Lower leg skin (tissue), 4 donors: ENCODE measurements around the gene ZNF33A. TPM values are rescaled to one million over a fixed set of nuclear protein-coding genes. Genes with fewer than 3 reads are reported as not detected.

Experiments used
- DNase-seq, 2 donors: peaks; one replicate each; pipeline ENCODE4 v3.0.0-alpha.2; 2019; ENCODE audit warnings: low spot score in 2 of 2
- H3K4me3 ChIP-seq: fragments of 200-600 bp; sonication (generic); 2 replicates; pipeline ENCODE4 v1.5.1; 2017; ENCODE audit warnings: mild to moderate bottlenecking, low read depth; ENCODE audit not compliant: poor library complexity, severe bottlenecking
- POLR2A ChIP-seq, 2 donors: fragments of 450-650 bp; IDR thresholded peaks; one replicate each; pipeline ENCODE4 v1.6.1; 2016 to 2017; ENCODE audit warnings: antibody characterized with exemption in 2 of 2, mild to moderate bottlenecking in 1 of 2, moderate library complexity in 1 of 2
- WGBS, 2 donors: methylation state at CpG; one replicate each; pipeline ENCODE4 v1.1.5; 2018; 5-methylcytosine and 5-hydroxymethylcytosine counted together
- intact Hi-C: fragments of 100-400 bp; cut with DNase I; formaldehyde crosslinking; loops from one replicate; pipeline ENCODE4 v1.15.0; 2023; ENCODE audit warnings: low total_unique reads
- total RNA-seq, 4 donors: library from RNA; depleted of rRNA; stranded (reverse); fragments of >200 nt; gene quantifications; one replicate each; pipeline ENCODE4 v1.1.0, GENCODE V29; 2016
- TF ChIP-seq, protein P1 (sequence below), 3 donors: fragments of 450-650 bp; IDR thresholded peaks; one replicate each; pipeline ENCODE4 v1.5.1; 2016; ENCODE audit warnings: antibody characterized with exemption in 3 of 3, mild to moderate bottlenecking in 3 of 3, moderate library complexity in 2 of 3

ZNF33A gene
- total RNA-seq, 4 donors from 2014 or later: 16.8 to 28.8 (median 23.0) TPM

DNA sequence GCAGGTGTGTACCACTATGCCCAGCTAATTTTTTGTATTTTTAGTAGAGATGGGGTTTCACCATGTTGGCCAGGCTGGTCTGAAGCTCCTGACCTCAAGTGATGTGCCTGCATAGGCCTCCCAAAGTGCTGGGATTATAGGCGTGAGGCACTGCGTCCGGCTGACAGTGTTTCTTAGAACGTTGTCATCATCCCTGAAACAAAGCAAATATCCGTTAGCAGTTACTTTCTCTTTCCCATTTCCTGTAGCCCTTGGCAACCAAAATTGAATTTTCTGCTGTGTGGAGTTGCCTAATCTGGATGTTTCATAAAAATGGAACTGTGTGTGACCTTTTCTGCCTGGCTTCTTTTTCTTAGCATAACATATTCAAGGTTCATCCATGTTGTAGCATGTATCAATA is 22.4 kb downstream of the ZNF33A start:
- no peak overlapping the region for H3K4me3 ChIP-seq
- DNase-seq: no peak
- intact Hi-C loops: no loop called here
- TF ChIP-seq POLR2A (IDR thresholded peaks at IDR 0.05): no peak
- TF ChIP-seq, protein P1, sequence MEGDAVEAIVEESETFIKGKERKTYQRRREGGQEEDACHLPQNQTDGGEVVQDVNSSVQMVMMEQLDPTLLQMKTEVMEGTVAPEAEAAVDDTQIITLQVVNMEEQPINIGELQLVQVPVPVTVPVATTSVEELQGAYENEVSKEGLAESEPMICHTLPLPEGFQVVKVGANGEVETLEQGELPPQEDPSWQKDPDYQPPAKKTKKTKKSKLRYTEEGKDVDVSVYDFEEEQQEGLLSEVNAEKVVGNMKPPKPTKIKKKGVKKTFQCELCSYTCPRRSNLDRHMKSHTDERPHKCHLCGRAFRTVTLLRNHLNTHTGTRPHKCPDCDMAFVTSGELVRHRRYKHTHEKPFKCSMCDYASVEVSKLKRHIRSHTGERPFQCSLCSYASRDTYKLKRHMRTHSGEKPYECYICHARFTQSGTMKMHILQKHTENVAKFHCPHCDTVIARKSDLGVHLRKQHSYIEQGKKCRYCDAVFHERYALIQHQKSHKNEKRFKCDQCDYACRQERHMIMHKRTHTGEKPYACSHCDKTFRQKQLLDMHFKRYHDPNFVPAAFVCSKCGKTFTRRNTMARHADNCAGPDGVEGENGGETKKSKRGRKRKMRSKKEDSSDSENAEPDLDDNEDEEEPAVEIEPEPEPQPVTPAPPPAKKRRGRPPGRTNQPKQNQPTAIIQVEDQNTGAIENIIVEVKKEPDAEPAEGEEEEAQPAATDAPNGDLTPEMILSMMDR (IDR thresholded peaks at IDR 0.05): no peak
- WGBS, 2 donors: 79 to 82% methylated on average over 5 of the region's 5 CpGs

DNA sequence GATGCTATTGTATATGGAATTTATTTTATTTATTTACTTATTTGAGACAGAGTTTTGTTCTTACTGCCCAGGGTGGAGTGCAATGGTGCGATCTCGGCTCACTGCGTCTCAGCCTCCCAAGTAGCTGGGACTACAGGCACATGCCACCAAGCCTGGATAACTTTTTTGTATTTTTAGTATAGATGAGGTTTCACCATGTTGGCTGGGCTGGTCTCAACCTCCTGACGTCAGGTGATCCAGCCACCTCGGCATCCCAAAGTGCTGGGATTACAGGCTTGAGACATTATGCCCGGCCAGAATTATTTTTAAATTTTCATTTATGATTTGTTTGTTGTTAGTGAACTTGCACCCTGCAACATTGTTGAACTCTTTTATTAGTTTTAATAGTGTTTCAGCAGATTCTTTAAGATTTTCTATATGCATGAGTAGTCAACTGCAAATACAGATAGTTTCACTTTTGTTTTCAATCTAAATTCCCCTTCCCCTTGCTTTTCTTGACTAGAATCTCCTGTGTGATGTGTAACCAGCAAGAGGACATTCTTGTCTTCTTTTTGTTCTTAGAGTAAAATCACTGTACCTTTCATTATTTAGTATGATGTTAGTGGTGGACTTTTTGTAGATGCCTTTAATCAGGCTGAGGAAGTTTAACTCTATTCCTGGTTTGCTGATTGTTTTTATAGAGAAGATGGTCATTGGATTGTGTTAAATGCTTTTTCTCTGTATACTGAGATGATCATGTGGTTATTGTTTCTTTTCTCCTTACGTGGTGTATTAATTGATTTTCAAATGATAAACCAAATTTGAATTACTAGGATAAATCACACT is 27.8 kb downstream of the ZNF33A start:
- H3K4me3 ChIP-seq: no peak overlapping the region
- TF ChIP-seq, protein P1 (IDR thresholded peaks at IDR 0.05): no peak
- no peak for TF ChIP-seq POLR2A (IDR thresholded peaks at IDR 0.05)
- DNase-seq: no peak
- intact Hi-C loops: no loop called here
- 94 to 95% methylated on average over 7 of the region's 7 CpGs for WGBS, 2 donors

DNA sequence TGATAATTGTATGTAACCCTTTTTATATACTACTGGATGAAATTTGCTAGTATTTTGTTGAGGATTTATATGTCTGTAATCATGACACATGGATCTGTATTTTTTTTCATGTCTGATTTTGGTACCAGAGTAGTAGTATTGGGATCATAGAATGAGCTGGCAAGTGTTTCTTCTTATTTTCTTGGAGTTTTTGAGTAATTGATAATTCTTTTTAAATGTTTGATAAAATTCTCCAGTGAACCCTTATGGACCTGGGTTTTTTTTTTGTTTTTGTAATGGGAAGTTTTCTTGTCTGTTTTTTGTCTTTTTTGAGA is 28.4 kb downstream of the ZNF33A start:
- no peak overlapping the region for H3K4me3 ChIP-seq
- TF ChIP-seq, protein P1 (IDR thresholded peaks at IDR 0.05): no peak
- TF ChIP-seq POLR2A (IDR thresholded peaks at IDR 0.05): no peak
- intact Hi-C loops: no loop called here
- no peak for DNase-seq

DNA sequence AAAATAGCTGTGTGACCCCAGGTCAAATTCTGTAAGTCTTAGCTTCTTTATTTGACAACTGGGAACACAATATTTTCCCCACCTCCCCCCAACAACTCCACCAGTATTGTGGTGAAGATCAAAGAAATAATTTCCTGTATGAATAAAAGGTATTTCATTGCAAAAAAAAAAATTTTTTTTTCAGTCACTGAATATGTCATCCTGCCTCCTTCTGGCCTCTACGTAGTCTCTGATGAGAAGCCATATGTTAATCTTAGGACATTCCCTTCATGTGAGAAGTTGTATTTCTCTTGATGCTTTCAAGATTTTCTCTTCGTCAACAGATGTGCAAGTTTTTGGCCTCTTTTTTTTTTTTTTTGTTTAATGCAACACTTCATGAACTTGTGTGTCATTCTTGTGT is 33.0 kb downstream of the ZNF33A start:
- no peak for DNase-seq
- TF ChIP-seq, protein P1 (IDR thresholded peaks at IDR 0.05): no peak
- TF ChIP-seq POLR2A (IDR thresholded peaks at IDR 0.05): no peak
- H3K4me3 ChIP-seq: no peak overlapping the region
- WGBS, 2 donors: 78 to 88% methylated on average over 2 of the region's 2 CpGs
- intact Hi-C loops: no loop called here

DNA sequence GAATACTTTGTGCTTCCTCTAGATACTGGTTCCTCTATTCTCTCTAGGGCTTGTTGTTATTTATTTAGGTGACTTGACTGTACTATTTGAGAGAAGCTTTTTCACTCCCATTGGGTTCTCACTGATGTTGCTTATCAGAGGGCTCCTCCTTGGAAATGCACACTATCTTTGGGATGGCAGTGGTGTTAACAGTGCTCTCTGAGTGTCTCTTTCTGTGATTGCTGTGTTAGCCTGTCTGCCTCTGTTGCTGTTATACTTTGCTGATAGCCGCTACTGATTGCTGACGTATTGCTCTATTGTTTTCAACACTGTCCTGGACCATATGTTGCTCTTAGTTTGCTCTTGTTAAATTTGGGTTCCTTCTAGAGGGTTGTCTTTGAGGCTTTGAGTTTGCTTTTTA is 34.7 kb downstream of the ZNF33A start:
- no peak overlapping the region for H3K4me3 ChIP-seq
- WGBS, 2 donors: 50 to 74% methylated on average over 2 of the region's 2 CpGs
- intact Hi-C loops: no loop called here
- no peak for DNase-seq
- TF ChIP-seq, protein P1 (IDR thresholded peaks at IDR 0.05): no peak
- TF ChIP-seq POLR2A (IDR thresholded peaks at IDR 0.05): no peak

DNA sequence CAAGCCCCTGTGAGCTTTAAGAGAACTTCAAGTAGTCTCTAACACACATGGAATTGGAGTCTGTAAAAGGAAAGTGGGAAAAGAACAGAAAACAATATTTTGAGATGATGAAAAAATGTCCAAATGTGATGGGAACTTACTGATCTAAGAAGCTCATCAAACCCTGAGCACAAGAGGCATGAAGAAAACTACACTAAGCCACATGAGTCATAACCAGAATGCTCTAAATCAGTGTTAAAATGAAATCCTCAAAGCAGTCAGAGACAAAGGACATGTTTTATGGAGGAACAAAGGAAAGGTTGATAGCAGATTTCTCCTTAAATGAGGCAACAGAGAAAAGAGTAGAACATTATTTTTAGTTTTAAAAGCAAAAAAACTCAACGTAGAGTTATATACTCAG is 37.2 kb downstream of the ZNF33A start:
- TF ChIP-seq, protein P1 (IDR thresholded peaks at IDR 0.05): no peak
- no peak for TF ChIP-seq POLR2A (IDR thresholded peaks at IDR 0.05)
- H3K4me3 ChIP-seq: no peak overlapping the region
- intact Hi-C loops: no loop called here
- 89 to 91% methylated on average over 1 of the region's 1 CpG for WGBS, 2 donors
- DNase-seq: no peak
